A673 (cell line): ENCODE measurements around the gene OR56A5. TPM values are rescaled to one million over a fixed set of nuclear protein-coding genes. Genes with fewer than 3 reads are reported as not detected.

Source experiments
- BruUV-seq: library from RNA; stranded (reverse); fragments of 400-500 nt; replicated peaks from 2 replicates; lab custom pipeline; 2021; lab: Mats Ljungman, UMichigan
- CTCF ChIA-PET: fragments of 300-600 bp; sonication (Branson Sonifier 250); formaldehyde crosslinking; loops from one replicate; lab custom pipeline; 2022; ENCODE audit warnings: antibody characterized with exemption; lab: Charles Lee
- POLR2A ChIA-PET: fragments of 300-600 bp; sonication (Branson Sonifier 250); formaldehyde crosslinking; loops from one replicate; lab custom pipeline; 2022; ENCODE audit warnings: antibody characterized with exemption; ENCODE audit not compliant: low non-redundant PET; lab: Charles Lee
- DNase-seq: peaks from one replicate; pipeline ENCODE4 v3.0.0-alpha.2; 2015; ENCODE audit warnings: low spot score
- H3K27ac ChIP-seq: fragments of 200-600 bp; sonication (generic); 2 replicates; pipeline ENCODE4 v1.5.1; 2016; ENCODE audit warnings: mixed run types, low read depth, mild to moderate bottlenecking, mixed read lengths, antibody characterized with exemption, low read length; ENCODE audit not compliant: poor library complexity, severe bottlenecking
- H3K27me3 ChIP-seq: fragments of 200-600 bp; sonication (generic); replicated peaks from 2 replicates; pipeline ENCODE4 v1.6.1; 2017; ENCODE audit warnings: mixed run types, low read depth, mild to moderate bottlenecking, mixed read lengths, antibody characterized with exemption, low read length; ENCODE audit not compliant: insufficient read depth, poor library complexity
- H3K36me3 ChIP-seq: fragments of 200-600 bp; sonication (generic); 2 replicates; pipeline ENCODE4 v1.6.1; 2016; ENCODE audit warnings: mixed run types, mild to moderate bottlenecking, mixed read lengths, antibody characterized with exemption, low read length; ENCODE audit not compliant: insufficient read depth, poor library complexity, severe bottlenecking
- H3K4me1 ChIP-seq: fragments of 200-600 bp; sonication (generic); 2 replicates; pipeline ENCODE4 v1.6.1; 2017; ENCODE audit warnings: mixed run types, mild to moderate bottlenecking, mixed read lengths, antibody characterized with exemption, low read length; ENCODE audit not compliant: insufficient read depth, poor library complexity, severe bottlenecking
- H3K4me3 ChIP-seq: fragments of 200-600 bp; sonication (generic); 2 replicates; pipeline ENCODE4 v1.5.1; 2016; ENCODE audit warnings: low read depth, mixed run types, mild to moderate bottlenecking, mixed read lengths, low read length; ENCODE audit not compliant: poor library complexity, severe bottlenecking
- H3K9me3 ChIP-seq: fragments of 200-600 bp; sonication (generic); 2 replicates; pipeline ENCODE4 v1.6.1; 2016; ENCODE audit warnings: mixed run types, low read depth, mild to moderate bottlenecking, mixed read lengths, antibody characterized with exemption, low read length; ENCODE audit not compliant: poor library complexity, severe bottlenecking
- CTCF ChIP-seq: fragments of 300-800, 200-600 bp; sonication (generic); conservative IDR thresholded peaks from 2 replicates; pipeline ENCODE4 v1.5.1; 2017; ENCODE audit warnings: low read depth, mild to moderate bottlenecking, antibody characterized with exemption, low read length, moderate library complexity, mixed read lengths
- EZH2 ChIP-seq: fragments of 200-600 bp; sonication (generic); IDR thresholded peaks from 2 replicates; pipeline ENCODE4 v1.6.1; 2017; ENCODE audit warnings: borderline replicate concordance, low read depth, mild to moderate bottlenecking, mixed read lengths, antibody characterized with exemption, low read length; ENCODE audit not compliant: poor library complexity, severe bottlenecking
- intact Hi-C: fragments of 100-400 bp; cut with micrococcal nuclease; formaldehyde crosslinking; loops from one replicate; pipeline ENCODE4 v1.10.0; 2022; ENCODE audit not compliant: unreplicated experiment
- total RNA-seq: library from RNA; stranded (reverse); gene quantifications from 2 replicates; pipeline ENCODE4 v1.2.3, GENCODE V29; 2021

OR56A5 gene
- total RNA-seq, 1 experiment from 2014 or later, result not detected

- Histone ChIP-seq H3K27ac (no peak overlapping the region), H3K27me3 (no peaks in the 10 kb centered on the region), H3K4me3 (no peak overlapping the region), H3K9me3 (no peaks in the 10 kb centered on the region), H3K36me3 (no peaks in the 10 kb centered on the region), H3K4me1 (no peaks in the 10 kb centered on the region)
- no TSS peak for BruUV-seq
- ChIA-PET POLR2A (no interaction called here), CTCF (interaction anchor here (0.6 kb wide), 1 partner anchor 295 kb away, joined by 3 read pairs; no protein-coding TSS in a partner anchor)
- DNase-seq, result no peak
- intact Hi-C loops, result no loop called here
- TF ChIP-seq EZH2 (no peak), CTCF (no peak)
Measured at GRCh38 chr11:5955586-5955985, 12.7 kb downstream of the OR56A5 start.

GRCh38 chr11:5941951-5942350, 26.3 kb downstream of the OR56A5 start, which contains the start of gene OR56A3:
TSS of gene OR56A3 (plus strand) at chr11:5942251. CDS start at chr11:5947347, 5,096 bp downstream.
- CTCF ChIA-PET, result no interaction called here
- Histone ChIP-seq H3K9me3 (no peaks in the 10 kb centered on the region), H3K4me3 (no peak within 1 kb of the TSS), H3K4me1 (no peaks in the 10 kb centered on the region), H3K36me3 (no peaks in the 10 kb centered on the region), H3K27me3 (peaks cover 15% of the 10 kb centered on the region), H3K27ac (no peak within 1 kb of the TSS)
- POLR2A ChIA-PET, result no interaction called here
- no TSS peak for BruUV-seq
- intact Hi-C loops, result no loop called here
- DNase-seq, result no peak
- TF ChIP-seq EZH2, result no peak
- TF ChIP-seq CTCF, result no peak

GRCh38 chr11:5940748-5941147, 27.5 kb downstream of the OR56A5 start:
- ChIA-PET POLR2A (no interaction called here), CTCF (no interaction called here)
- Histone ChIP-seq H3K27me3 (peaks cover 15% of the 10 kb centered on the region), H3K4me3 (no peak overlapping the region), H3K4me1 (no peaks in the 10 kb centered on the region), H3K9me3 (no peaks in the 10 kb centered on the region), H3K36me3 (no peaks in the 10 kb centered on the region), H3K27ac (no peak overlapping the region)
- intact Hi-C loops, result no loop called here
- TF ChIP-seq CTCF (no peak), EZH2 (no peak)
- no TSS peak for BruUV-seq
- DNase-seq, result no peak
